ENCODE results near the gene KDM3A. TPM values are rescaled to one million over a fixed set of nuclear protein-coding genes. Genes with fewer than 3 reads are reported as not detected.

KDM3A gene
- polyA plus RNA-seq, 1 donor from 2014 or later, result 51.2 TPM

- Histone ChIP-seq H3K79me2 (replicated peaks; ENCODE audit: insufficient read depth, low read length) (no peaks in the 10 kb centered on the region), H3K9ac (ENCODE audit: low read length) (no peak overlapping the region), H3K4me3 (ENCODE audit: low read length) (no peak overlapping the region), H3F3A (ENCODE audit: insufficient read depth, low read length, poor library complexity, severe bottlenecking) (no peaks in the 10 kb centered on the region), H4K20me1 (ENCODE audit: insufficient read depth) (no peaks in the 10 kb centered on the region), H3K27me3 (ENCODE audit: insufficient read depth, low read depth, low read length) (no peaks in the 10 kb centered on the region), H3K9me3 (ENCODE audit: low read length) (no peaks in the 10 kb centered on the region), H3K36me3 (ENCODE audit: insufficient read depth, low read length) (no peaks in the 10 kb centered on the region), H3K4me2 (ENCODE audit: low read length) (no peak overlapping the region), H2AFZ (ENCODE audit: low read depth, low read length) (no peak overlapping the region), H3K27ac (ENCODE audit: low read length) (no peak overlapping the region), H3K9me2 (ENCODE audit: insufficient read depth, low read length) (no peaks in the 10 kb centered on the region)
- TF ChIP-seq EP300 (conservative IDR thresholded peaks at IDR 0.05; ENCODE audit: poor library complexity, severe bottlenecking), result no peak
These were observed 29.8 kb upstream of the KDM3A start for GRCh38 chr2:86411396-86411795.

- H3K4me2 ChIP-seq (ENCODE audit: low read length), result no peak overlapping the region
- H3K9me3 ChIP-seq (ENCODE audit: low read length), result no peaks in the 10 kb centered on the region
- H3K36me3 ChIP-seq (ENCODE audit: insufficient read depth, low read length), result no peaks in the 10 kb centered on the region
- H2AFZ ChIP-seq (ENCODE audit: low read depth, low read length), result no peak overlapping the region
- H3K4me3 ChIP-seq (ENCODE audit: low read length), result no peak overlapping the region
- no peaks in the 10 kb centered on the region for H4K20me1 ChIP-seq (ENCODE audit: insufficient read depth)
- H3K79me2 ChIP-seq (replicated peaks; ENCODE audit: insufficient read depth, low read length), result no peaks in the 10 kb centered on the region
- no peaks in the 10 kb centered on the region for H3K27me3 ChIP-seq (ENCODE audit: insufficient read depth, low read depth, low read length)
- H3K27ac ChIP-seq (ENCODE audit: low read length), result no peak overlapping the region
- TF ChIP-seq REST (IDR thresholded peaks at IDR 0.05; ENCODE audit: borderline replicate concordance), result no peak
- no peak for TF ChIP-seq SMC3 (conservative IDR thresholded peaks at IDR 0.05; ENCODE audit: poor library complexity)
- TF ChIP-seq RAD21 (conservative IDR thresholded peaks at IDR 0.05), result no peak
- TF ChIP-seq CTCF (IDR thresholded peaks at IDR 0.05; ENCODE audit: poor library complexity, severe bottlenecking), result no peak
- TF ChIP-seq MXI1 (conservative IDR thresholded peaks at IDR 0.05; ENCODE audit: poor library complexity, severe bottlenecking), result no peak
- TF ChIP-seq EZH2 (IDR thresholded peaks at IDR 0.05; ENCODE audit: borderline replicate concordance, insufficient read depth, low read length, poor library complexity, severe bottlenecking), result no peak
- TF ChIP-seq TAF1 (IDR thresholded peaks at IDR 0.05; ENCODE audit: low read depth), result no peak
- no peak for TF ChIP-seq EP300 (conservative IDR thresholded peaks at IDR 0.05; ENCODE audit: poor library complexity, severe bottlenecking)
- no peak for TF ChIP-seq POLR2AphosphoS5 (IDR thresholded peaks at IDR 0.05)
- H3F3A ChIP-seq (ENCODE audit: insufficient read depth, low read length, poor library complexity, severe bottlenecking), result no peaks in the 10 kb centered on the region
- no peak overlapping the region for H3K9ac ChIP-seq (ENCODE audit: low read length)
- no peaks in the 10 kb centered on the region for H3K9me2 ChIP-seq (ENCODE audit: insufficient read depth, low read length)
These were observed 29.2 kb upstream of the KDM3A start for GRCh38 chr2:86412007-86412406.
